K562 (cell line): ENCODE measurements around the gene LONRF3. TPM values are rescaled to one million over a fixed set of nuclear protein-coding genes. Genes with fewer than 3 reads are reported as not detected.

Experiments used
- ATAC-seq: fragments of 200-7000 bp; cut with Tn5 transposase; 3 replicates; pipeline ENCODE4 v1.9.1; 2020; ENCODE audit warnings: moderate library complexity
- BruUV-seq: library from RNA; stranded (reverse); fragments of 400-500 nt; replicated peaks from 2 replicates; lab custom pipeline; 2021; lab: Mats Ljungman, UMichigan
- CTCF ChIA-PET: fragments of 300-600 bp; formaldehyde crosslinking; extraction: SDS; loops from one replicate; lab custom pipeline; 2021; ENCODE audit warnings: low intra/inter-chr PET ratio; lab: Yijun Ruan, JAX
- POLR2A ChIA-PET: fragments of 300-600, 350-650 bp; sonication (Branson Sonifier 250); formaldehyde crosslinking; extraction: SDS; loops from one replicate; lab custom pipeline; 2021; ENCODE audit warnings: antibody characterized with exemption, inconsistent platforms; lab: Yijun Ruan, JAX
- DNase-seq, 4 experiments: peaks; one replicate each; pipeline versions ENCODE4 v3.0.0 to v3.0.0-alpha.2; 2011 to 2018; ENCODE audit warnings: low spot score in 3 of 4, mixed read lengths in 3 of 4; ENCODE audit errors: extremely low read depth in 1 of 4
- FAIRE-seq: peaks from 2 replicates; lab custom pipeline; 2011; peaks lifted over from hg19 to GRCh38; lab: Jason Lieb, UNC
- H2AFZ ChIP-seq: 2 replicates; pipeline ENCODE4 v1.6.0; 2011; ENCODE audit warnings: low read depth, low read length, control low read depth, inconsistent platforms
- H3K27ac ChIP-seq: fragments of 200-600 bp; 3 replicates; pipeline ENCODE4 v1.8.0; 2011; ENCODE audit warnings: low read depth, mild to moderate bottlenecking, control low read depth, inconsistent platforms, low read length, moderate library complexity, mixed read lengths; ENCODE audit errors: extremely low read depth
- H3K27me3 ChIP-seq, 2 experiments: fragments of 300-600 bp in 1 of 2; 2 replicates in 1 of 2; 3 replicates in 1 of 2; pipeline versions ENCODE4 v1.6.0 to v1.8.0; 2011; ENCODE audit warnings: inconsistent platforms in 2 of 2, low read length in 2 of 2, mild to moderate bottlenecking in 1 of 2, mixed read lengths in 1 of 2, moderate library complexity in 1 of 2; ENCODE audit not compliant: control insufficient read depth in 2 of 2, insufficient read depth in 2 of 2
- H3K36me3 ChIP-seq: fragments of 300-600 bp; 3 replicates; pipeline ENCODE4 v1.8.0; 2011; ENCODE audit warnings: mild to moderate bottlenecking, low read length, inconsistent platforms; ENCODE audit not compliant: control insufficient read depth, insufficient read depth
- H3K4me1 ChIP-seq, 2 experiments: fragments of 200-600 bp in 1 of 2; replicated peaks in 1 of 2; 2 replicates in 1 of 2; 3 replicates in 1 of 2; pipeline versions ENCODE4 v1.5.1 to v1.8.0; 2011; ENCODE audit warnings: inconsistent platforms in 2 of 2, low read length in 2 of 2, mild to moderate bottlenecking in 1 of 2, mixed read lengths in 1 of 2, moderate library complexity in 1 of 2; ENCODE audit not compliant: control insufficient read depth in 2 of 2, insufficient read depth in 2 of 2
- H3K4me2 ChIP-seq: 2 replicates; pipeline ENCODE4 v1.6.1; 2011; ENCODE audit warnings: low read length, control low read depth, inconsistent platforms, mixed read lengths; ENCODE audit not compliant: insufficient read depth
- H3K4me3 ChIP-seq: fragments of 200-600 bp; sonication (generic), shearing (Covaris generic); 2 replicates; pipeline ENCODE4 v1.5.1; 2016; ENCODE audit warnings: control low read depth, inconsistent platforms
- H3K79me2 ChIP-seq: fragments of 200-600 bp; 3 replicates; pipeline ENCODE4 v1.8.0; 2011; ENCODE audit warnings: low read length, inconsistent platforms; ENCODE audit not compliant: control insufficient read depth, insufficient read depth
- H3K9ac ChIP-seq, 2 experiments: 2 replicates each; pipeline versions ENCODE4 v1.6.0 to v1.6.1; 2011; ENCODE audit warnings: low read depth in 2 of 2, low read length in 2 of 2, control low read depth in 1 of 2, inconsistent platforms in 1 of 2, mild to moderate bottlenecking in 1 of 2, mixed read lengths in 1 of 2; ENCODE audit not compliant: insufficient read depth in 1 of 2
- H3K9me1 ChIP-seq: one replicate; pipeline ENCODE4 v1.6.0; 2011; ENCODE audit warnings: inconsistent platforms, mild to moderate bottlenecking, low read length, moderate library complexity; ENCODE audit not compliant: control insufficient read depth, insufficient read depth
- H3K9me3 ChIP-seq: replicated peaks from 2 replicates; pipeline ENCODE4 v1.5.1; 2011; ENCODE audit warnings: low read depth, low read length, inconsistent platforms; ENCODE audit not compliant: control insufficient read depth, insufficient read depth
- H4K20me1 ChIP-seq: replicated peaks from 2 replicates; pipeline ENCODE4 v1.6.1; 2011; ENCODE audit warnings: low read length, inconsistent platforms, mixed read lengths; ENCODE audit not compliant: control insufficient read depth, insufficient read depth
- CREB3 ChIP-seq: fragments of 450-650 bp; conservative IDR thresholded peaks from 2 replicates; pipeline ENCODE4 v1.6.1; 2016; ENCODE audit warnings: missing genetic modification characterization, low read depth, mild to moderate bottlenecking, missing compliant biosample characterization, moderate library complexity
- CREB3L1 ChIP-seq: fragments of 450-650 bp; IDR thresholded peaks from 2 replicates; pipeline ENCODE4 v1.6.1; 2014; ENCODE audit warnings: low read depth, mild to moderate bottlenecking, moderate library complexity, borderline replicate concordance
- ETV5 ChIP-seq: sonication (generic); formaldehyde crosslinking; IDR thresholded peaks from 2 replicates; pipeline ENCODE4 v1.4.0; 2020; ENCODE audit warnings: low read depth, mild to moderate bottlenecking, missing genetic modification reagents
- GTF2A2 ChIP-seq: IDR thresholded peaks from 2 replicates; pipeline ENCODE4 v1.6.1; 2016; ENCODE audit warnings: mild to moderate bottlenecking, missing genetic modification characterization, missing compliant biosample characterization
- RBFOX2 ChIP-seq: fragments of 200-400 bp; formaldehyde crosslinking; IDR thresholded peaks from 2 replicates; pipeline ENCODE4 v1.6.1; 2017; ENCODE audit warnings: low read depth, mild to moderate bottlenecking, low read length, moderate library complexity
- THAP12 ChIP-seq: fragments of 250-450 bp; sonication (Bioruptor Pico); IDR thresholded peaks from 2 replicates; pipeline ENCODE4 v1.9.0; 2021; ENCODE audit warnings: mild to moderate bottlenecking, inconsistent platforms
- YY1 ChIP-seq, 3 experiments: IDR thresholded peaks; 2 replicates each; pipeline ENCODE4 v1.6.1; 2011; ENCODE audit warnings: low read length in 2 of 3, mild to moderate bottlenecking in 2 of 3, moderate library complexity in 2 of 3, borderline replicate concordance in 1 of 3, control low read depth in 1 of 3, low read depth in 1 of 3; ENCODE audit not compliant: insufficient read depth in 3 of 3, insufficient replicate concordance in 2 of 3, control insufficient read depth in 1 of 3, insufficient read length in 1 of 3; ENCODE audit errors: extremely low read depth in 1 of 3
- ZBTB7A ChIP-seq: IDR thresholded peaks from 2 replicates; pipeline ENCODE4 v1.6.1; 2011; ENCODE audit warnings: low read depth, mild to moderate bottlenecking, low read length, moderate library complexity, borderline replicate concordance; ENCODE audit not compliant: control insufficient read depth
- ZNF324 ChIP-seq: fragments of 250-450 bp; sonication (Bioruptor Pico); IDR thresholded peaks from 2 replicates; pipeline ENCODE4 v1.4.0; 2020; ENCODE audit warnings: mild to moderate bottlenecking
- ZNF347 ChIP-seq: fragments of 450-650 bp; formaldehyde crosslinking; IDR thresholded peaks from 2 replicates; pipeline ENCODE4 v1.4.0; 2020; ENCODE audit warnings: low read depth, mild to moderate bottlenecking, moderate library complexity
- ZNF512 ChIP-seq: IDR thresholded peaks from 2 replicates; pipeline ENCODE4 v1.6.1; 2016; ENCODE audit warnings: missing genetic modification characterization, missing compliant biosample characterization
- ZNF778 ChIP-seq: fragments of 450-650 bp; formaldehyde crosslinking; IDR thresholded peaks from 2 replicates; pipeline ENCODE4 v1.4.0; 2020; ENCODE audit warnings: mild to moderate bottlenecking, moderate library complexity
- WGBS: fragments of 100-300 bp; shearing (Covaris generic); methylation state at CpG from one replicate; pipeline ENCODE4 v1.1.6; 2016; ENCODE audit warnings: low coverage, mixed read lengths; ENCODE audit not compliant: insufficient coverage; ENCODE audit errors: missing lambda C conversion rate; 5-methylcytosine and 5-hydroxymethylcytosine counted together
- in situ Hi-C: fragments of 300-500 bp; cut with MboI; formaldehyde crosslinking; loops from 4 replicates; pipeline ENCODE4 v1.15.0; 2018; ENCODE audit warnings: inconsistent platforms, mixed read lengths
- intact Hi-C: fragments of 100-400 bp; cut with micrococcal nuclease; formaldehyde crosslinking; loops from 2 replicates; pipeline ENCODE4 v1.14.2; 2022
- polyA plus RNA-seq, 8 experiments: library from polyadenylated mRNA; depleted of rRNA in 4 of 8; stranded (reverse) in 5 of 8; unstranded in 3 of 8; fragments of >200 nt; fragmentation: Nextera tagmentation in 2 of 8; fragmentation: Illumina TruSeq in 1 of 8; extraction: Ambion mirVana in 2 of 8; extraction: Trizol in 1 of 8; gene quantifications; 2 replicates each; pipeline versions ENCODE4 v1.2.1 to v1.2.3, GENCODE V29; 2011 to 2014; ENCODE audit warnings: inconsistent platforms in 1 of 8, missing spikeins in 1 of 8
- total RNA-seq, 7 experiments: library from RNA; depleted of rRNA in 6 of 7; stranded (reverse); fragments of >200 nt in 6 of 7; fragmentation: Illumina TruSeq in 2 of 7; extraction: Trizol in 2 of 7; gene quantifications; 2 replicates each; pipeline versions ENCODE4 v1.2.1 to v1.2.3, GENCODE V29; 2011 to 2021; ENCODE audit warnings: low replicate concordance in 1 of 7

Gene LONRF3
- total and polyA plus RNA-seq, 9 of the 15 experiments (the other 6 are each of a cell fraction or from before 2014, with no cell fraction given) = 1.3 to 22.0 (median 8.7) TPM

- WGBS = 0% methylated on average over 6 of the region's 64 CpGs
- intact Hi-C loops (no loop called here), in situ Hi-C loops (no loop called here)
- H3K4me1 ChIP-seq = peaks cover 5 to 38% of the 10 kb centered on the region in 2 experiments; a peak in 3 of 5 replicates
- no peaks in the 10 kb centered on the region for H3K9me3 ChIP-seq
- BruUV-seq = no TSS peak
- H3K9ac ChIP-seq = peak overlapping the region; percentile 87 to 92
- ChIA-PET POLR2A (no interaction called here), CTCF (no interaction called here)
- H2AFZ ChIP-seq = 0 out of 2 replicates have a peak overlapping the region, but pooled peaks have one; percentile 14
- peak overlapping the region; percentile 81 for H3K4me2 ChIP-seq
- H3K36me3 ChIP-seq = peaks cover 28% of the 10 kb centered on the region
- H3K4me3 ChIP-seq = peak overlapping the region; percentile 52
- H4K20me1 ChIP-seq = no peaks in the 10 kb centered on the region
- H3K9me1 ChIP-seq = no peaks in the 10 kb centered on the region
- H3K27me3 ChIP-seq = peaks cover 0 to 4% of the 10 kb centered on the region in 2 experiments; a peak in 1 of 5 replicates
- peak; percentile 62 to 70 (median 66) for DNase-seq
- FAIRE-seq = no peak
- peaks cover 38% of the 10 kb centered on the region for H3K79me2 ChIP-seq
- H3K27ac ChIP-seq = peak overlapping the region; percentile 87
- ATAC-seq = peak; percentile 82
- TF ChIP-seq THAP12 (CRISPR knock-in tag) (no peak), GTF2A2 (tag) (no peak), ZNF512 (peak; percentile 75), CREB3 (tag) (no peak), RBFOX2 (peak; percentile 74), ZNF778 (CRISPR knock-in tag) (no peak), ZNF324 (no peak), CREB3L1 (no peak), ZNF347 (CRISPR knock-in tag) (no peak), YY1 (IDR thresholded peaks at IDR 0.05; ENCODE audit: borderline replicate concordance in 1 of 3, control insufficient read depth in 1 of 3, extremely low read depth in 1 of 3, insufficient read depth in 3 of 3, insufficient read length in 1 of 3, insufficient replicate concordance in 2 of 3, low read depth in 1 of 3, low read length in 2 of 3) (peak in 1 of 3 experiments; percentile 33), ETV5 (CRISPR knock-in tag) (0 out of 2 replicates have a peak, but pooled peaks have one; percentile 18), ZBTB7A (peak; percentile 58; the same call in 1 of the 2 replicates)
Measured at GRCh38 chrX:118975831-118976598, 1.6 kb downstream of the LONRF3 start.
